GM12892 (cell line): ENCODE results near the gene HMOX2.

ENCODE experiments used
- POLR2A ChIP-seq: IDR thresholded peaks from 2 replicates; pipeline ENCODE4 v1.6.1; 2011; ENCODE audit warnings: low read depth, low read length, control low read depth
- POLR2AphosphoS5 ChIP-seq: IDR thresholded peaks from 2 replicates; pipeline ENCODE4 v1.6.1; 2011; ENCODE audit warnings: low read depth, low read length, control low read depth
- TAF1 ChIP-seq: IDR thresholded peaks from 2 replicates; pipeline ENCODE4 v1.6.1; 2011; ENCODE audit warnings: low read depth, mild to moderate bottlenecking, control low read depth, low read length, borderline replicate concordance

- no peak for TF ChIP-seq TAF1
- no peak for TF ChIP-seq POLR2A
- no peak for TF ChIP-seq POLR2AphosphoS5
These were observed 41.8 kb downstream of the HMOX2 start for GRCh38 chr16:4517812-4518680.
